Mesodermal cell (in vitro differentiated cells): Measurements from ENCODE around the gene RALA.

Experiments
- H3K27ac ChIP-seq: 2 replicates; pipeline ENCODE4 v1.7.0; 2013; ENCODE audit warnings: mild to moderate bottlenecking, low read depth, low read length, moderate library complexity; ENCODE audit not compliant: severe bottlenecking
- H3K36me3 ChIP-seq: 2 replicates; pipeline ENCODE4 v1.7.1; 2013; ENCODE audit warnings: mild to moderate bottlenecking, low read length, moderate library complexity; ENCODE audit not compliant: control insufficient read depth, insufficient read depth
- H3K4me1 ChIP-seq: one replicate; pipeline ENCODE4 v1.7.1; 2013; ENCODE audit warnings: mild to moderate bottlenecking, low read length; ENCODE audit not compliant: insufficient read depth, control insufficient read depth, poor library complexity, severe bottlenecking
- H3K4me3 ChIP-seq: 2 replicates; pipeline ENCODE4 v1.7.0; 2013; ENCODE audit warnings: low read length, control low read depth, mild to moderate bottlenecking; ENCODE audit not compliant: insufficient read depth, poor library complexity, severe bottlenecking; ENCODE audit errors: extremely low read depth
- H3K9me3 ChIP-seq: 2 replicates; pipeline ENCODE4 v1.7.1; 2013; ENCODE audit warnings: mild to moderate bottlenecking, low read length, moderate library complexity; ENCODE audit not compliant: control insufficient read depth
- WGBS, 2 experiments: methylation state at CpG; one replicate each; pipeline ENCODE4 v1.1.5; 2013; ENCODE audit warnings: missing lambda C conversion rate in 2 of 2; ENCODE audit not compliant: insufficient coverage in 2 of 2; 5-methylcytosine and 5-hydroxymethylcytosine counted together

Gene RALA

GRCh38 chr7:39647816-39648215, 24.4 kb downstream of the RALA start:
- no peaks in the 10 kb centered on the region for H3K9me3 ChIP-seq
- H3K4me3 ChIP-seq: no peak overlapping the region
- H3K27ac ChIP-seq: no peak overlapping the region
- no peaks in the 10 kb centered on the region for H3K4me1 ChIP-seq
- H3K36me3 ChIP-seq: peaks cover 34% of the 10 kb centered on the region

- Histone ChIP-seq H3K27ac (no peak overlapping the region), H3K9me3 (peaks cover 8% of the 10 kb centered on the region), H3K36me3 (peaks cover 29% of the 10 kb centered on the region), H3K4me3 (no peak overlapping the region), H3K4me1 (no peaks in the 10 kb centered on the region)
- 90% methylated on average over 2 of the region's 4 CpGs; no CpG with 5 or more reads in 1 of the 2 experiments for WGBS, 2 experiments
Observed at GRCh38 chr7:39650676-39651075, 27.3 kb downstream of the RALA start.

GRCh38 chr7:39651265-39651664, 27.9 kb downstream of the RALA start:
- Histone ChIP-seq H3K9me3 (peaks cover 8% of the 10 kb centered on the region), H3K4me1 (no peaks in the 10 kb centered on the region), H3K4me3 (no peak overlapping the region), H3K27ac (no peak overlapping the region), H3K36me3 (peaks cover 28% of the 10 kb centered on the region)
- 100% methylated on average over 1 to 2 of the region's 3 CpGs for WGBS, 2 experiments

GRCh38 chr7:39656415-39656814, 33.0 kb downstream of the RALA start:
- WGBS, 2 experiments: no CpG with 5 or more reads among the region's 1 CpG
- Histone ChIP-seq H3K36me3 (peaks cover 39% of the 10 kb centered on the region), H3K4me3 (no peak overlapping the region)

GRCh38 chr7:39659356-39660013, 36.1 kb downstream of the RALA start:
- no peak overlapping the region for H3K27ac ChIP-seq
- no peak overlapping the region for H3K4me3 ChIP-seq
- H3K4me1 ChIP-seq: no peaks in the 10 kb centered on the region
- peaks cover 62% of the 10 kb centered on the region for H3K36me3 ChIP-seq
- 100% methylated on average over 1 of the region's 5 CpGs; no CpG with 5 or more reads in 1 of the 2 experiments for WGBS, 2 experiments
- peaks cover 20% of the 10 kb centered on the region for H3K9me3 ChIP-seq

More at GRCh38 chr7:39656415-39656814, 33.0 kb downstream of the RALA start:
- Histone ChIP-seq H3K4me1 (no peaks in the 10 kb centered on the region), H3K27ac (no peak overlapping the region), H3K9me3 (peaks cover 12% of the 10 kb centered on the region)

- Histone ChIP-seq H3K4me1 (no peaks in the 10 kb centered on the region), H3K4me3 (no peak overlapping the region), H3K9me3 (peaks cover 16% of the 10 kb centered on the region), H3K36me3 (peaks cover 76% of the 10 kb centered on the region), H3K27ac (no peak overlapping the region)
- 98% methylated on average over 4 to 5 of the region's 6 CpGs for WGBS, 2 experiments
Observed at GRCh38 chr7:39661960-39662359, 38.6 kb downstream of the RALA start.

- peaks cover 63% of the 10 kb centered on the region for H3K36me3 ChIP-seq
- no peaks in the 10 kb centered on the region for H3K4me1 ChIP-seq
- H3K27ac ChIP-seq: no peak overlapping the region
- no peak overlapping the region for H3K4me3 ChIP-seq
- peaks cover 16% of the 10 kb centered on the region for H3K9me3 ChIP-seq
Observed at GRCh38 chr7:39663263-39663662, 39.9 kb downstream of the RALA start.

- peaks cover 58% of the 10 kb centered on the region for H3K36me3 ChIP-seq
- H3K27ac ChIP-seq: no peak overlapping the region
- WGBS, 2 experiments: 72 to 93% methylated on average over 1 of the region's 1 CpG
- peaks cover 16% of the 10 kb centered on the region for H3K9me3 ChIP-seq
- no peaks in the 10 kb centered on the region for H3K4me1 ChIP-seq
- H3K4me3 ChIP-seq: no peak overlapping the region
Observed at GRCh38 chr7:39664057-39664456, 40.7 kb downstream of the RALA start.

GRCh38 chr7:39664585-39664984, 41.2 kb downstream of the RALA start:
- H3K9me3 ChIP-seq: peaks cover 16% of the 10 kb centered on the region
- H3K36me3 ChIP-seq: peaks cover 58% of the 10 kb centered on the region
- H3K27ac ChIP-seq: no peak overlapping the region
- 96 to 100% methylated on average over 2 of the region's 3 CpGs for WGBS, 2 experiments
- no peaks in the 10 kb centered on the region for H3K4me1 ChIP-seq
- H3K4me3 ChIP-seq: no peak overlapping the region

- H3K9me3 ChIP-seq: peaks cover 10% of the 10 kb centered on the region
- H3K4me3 ChIP-seq: no peak overlapping the region
- no peak overlapping the region for H3K27ac ChIP-seq
- H3K36me3 ChIP-seq: peaks cover 46% of the 10 kb centered on the region
- H3K4me1 ChIP-seq: no peaks in the 10 kb centered on the region
- WGBS, 2 experiments: no CpG with 5 or more reads among the region's 2 CpGs
Observed at GRCh38 chr7:39666562-39666961, 43.2 kb downstream of the RALA start.

GRCh38 chr7:39667341-39667923, 44.1 kb downstream of the RALA start:
- H3K36me3 ChIP-seq: peaks cover 38% of the 10 kb centered on the region
- H3K4me3 ChIP-seq: no peak overlapping the region
- H3K9me3 ChIP-seq: peaks cover 1% of the 10 kb centered on the region
- no peaks in the 10 kb centered on the region for H3K4me1 ChIP-seq
- no peak overlapping the region for H3K27ac ChIP-seq
- WGBS, 2 experiments: 64 to 87% methylated on average over 2 of the region's 3 CpGs
